ENCODE data around the gene OR2L2.
"Not testable (repeated sequence)": the region's sequence is repeated elsewhere in the genome, so short reads cannot be mapped to it uniquely, and the experiment has no call there.

GRCh38 chr1:248083864-248084263 lies 54.0 kb downstream of the OR2L2 start:
- TF ChIP-seq, protein P1, sequence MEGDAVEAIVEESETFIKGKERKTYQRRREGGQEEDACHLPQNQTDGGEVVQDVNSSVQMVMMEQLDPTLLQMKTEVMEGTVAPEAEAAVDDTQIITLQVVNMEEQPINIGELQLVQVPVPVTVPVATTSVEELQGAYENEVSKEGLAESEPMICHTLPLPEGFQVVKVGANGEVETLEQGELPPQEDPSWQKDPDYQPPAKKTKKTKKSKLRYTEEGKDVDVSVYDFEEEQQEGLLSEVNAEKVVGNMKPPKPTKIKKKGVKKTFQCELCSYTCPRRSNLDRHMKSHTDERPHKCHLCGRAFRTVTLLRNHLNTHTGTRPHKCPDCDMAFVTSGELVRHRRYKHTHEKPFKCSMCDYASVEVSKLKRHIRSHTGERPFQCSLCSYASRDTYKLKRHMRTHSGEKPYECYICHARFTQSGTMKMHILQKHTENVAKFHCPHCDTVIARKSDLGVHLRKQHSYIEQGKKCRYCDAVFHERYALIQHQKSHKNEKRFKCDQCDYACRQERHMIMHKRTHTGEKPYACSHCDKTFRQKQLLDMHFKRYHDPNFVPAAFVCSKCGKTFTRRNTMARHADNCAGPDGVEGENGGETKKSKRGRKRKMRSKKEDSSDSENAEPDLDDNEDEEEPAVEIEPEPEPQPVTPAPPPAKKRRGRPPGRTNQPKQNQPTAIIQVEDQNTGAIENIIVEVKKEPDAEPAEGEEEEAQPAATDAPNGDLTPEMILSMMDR (conservative IDR thresholded peaks at IDR 0.05), result not testable (repeated sequence)
- TF ChIP-seq ZFX (IDR thresholded peaks at IDR 0.05), result not testable (repeated sequence)
